ENCODE measurements around the gene NR3C2.

NR3C2 gene

DNA sequence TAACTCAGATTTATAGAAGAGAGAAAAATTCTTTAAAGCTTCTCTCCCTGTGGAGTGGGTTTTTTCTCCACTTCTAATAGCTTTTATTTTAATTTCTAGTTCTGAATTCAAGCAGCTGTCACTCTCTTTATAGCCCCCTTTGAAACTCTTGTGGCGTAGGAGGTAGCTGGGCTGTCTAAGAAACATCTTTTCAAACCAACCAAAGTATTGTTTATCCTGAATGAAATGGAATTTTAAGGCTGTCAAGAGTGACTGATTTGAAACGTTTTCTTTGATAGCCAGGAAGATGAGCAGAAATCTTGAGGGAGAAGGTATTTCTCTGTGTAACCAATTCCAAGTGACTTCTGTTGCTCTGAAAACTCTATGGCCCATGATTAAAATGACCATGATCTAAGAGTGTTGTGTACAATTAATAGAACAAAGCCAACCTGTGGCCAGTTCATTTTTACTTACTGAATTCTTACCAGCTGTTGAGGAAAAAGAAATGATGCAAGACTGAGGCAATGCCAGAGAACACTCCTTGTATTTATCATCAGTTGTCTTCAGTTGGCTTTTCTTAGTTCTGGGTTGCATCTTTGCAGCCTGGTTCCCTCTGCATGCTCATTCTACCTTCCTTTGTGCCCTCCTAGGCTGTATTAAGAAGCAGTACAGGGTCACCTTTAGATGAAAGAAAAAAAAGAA, 411.9 kb downstream of the NR3C2 start:
- DNase-seq: no peak

GRCh38 chr4:148029781-148030180, 412.4 kb downstream of the NR3C2 start:
- DNase-seq: no peak

Data from activated CD8-positive, alpha-beta memory T cell treated with anti-CD3 and anti-CD28 coated beads, Interleukin-2, amount 50 U/mL, for 48 hours (primary cell).